Activated CD4-positive, CD25-positive, alpha-beta regulatory T cell (primary cell): ENCODE results near the gene PTBP2.

ENCODE experiments used
- DNase-seq, 4 experiments: peaks; one replicate each; lab custom pipeline; 2025; lab: John Stamatoyannopoulos, UW

Gene PTBP2

GRCh38 chr1:96825950-96826576 lies 104.5 kb downstream of the PTBP2 start:
- DNase-seq = no peak

DNA sequence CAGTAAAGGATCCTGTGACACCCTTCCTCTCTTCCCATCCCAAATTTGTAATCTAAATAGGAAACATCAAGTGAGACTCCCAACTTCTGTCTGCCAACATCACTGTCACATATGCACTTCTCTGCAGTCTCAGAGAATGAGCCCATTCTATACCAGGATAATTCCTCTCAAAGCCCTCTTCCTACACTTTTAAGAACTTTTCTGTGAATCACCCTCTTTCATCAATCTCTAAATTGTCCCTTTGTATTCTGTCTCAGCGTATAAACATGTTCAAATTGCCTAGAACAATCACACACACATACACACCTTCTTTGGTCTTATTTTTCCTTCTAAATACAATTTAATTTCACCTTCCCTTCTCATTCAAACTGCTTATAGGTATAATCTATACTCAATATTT lies 111.8 kb downstream of the PTBP2 start:
- DNase-seq = no peak

DNA sequence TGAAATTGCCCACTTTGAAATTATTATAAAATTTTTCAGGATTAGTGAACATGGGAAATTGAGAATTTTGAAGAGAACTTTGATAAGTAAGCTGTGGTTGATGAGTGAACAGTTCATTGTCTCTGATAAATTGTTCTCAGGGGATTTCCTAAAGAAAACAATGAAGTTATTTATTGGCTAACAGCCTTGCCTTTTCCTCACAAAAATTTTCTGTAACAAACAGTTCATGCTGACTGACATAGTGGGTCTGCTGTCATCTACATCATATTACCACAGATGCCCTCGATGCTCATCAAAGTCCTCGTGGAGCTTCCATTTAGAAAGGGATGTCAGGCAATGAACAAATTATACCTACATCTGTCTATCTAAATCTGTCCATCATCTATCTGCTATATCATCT lies 113.4 kb downstream of the PTBP2 start:
- DNase-seq = no peak

DNA sequence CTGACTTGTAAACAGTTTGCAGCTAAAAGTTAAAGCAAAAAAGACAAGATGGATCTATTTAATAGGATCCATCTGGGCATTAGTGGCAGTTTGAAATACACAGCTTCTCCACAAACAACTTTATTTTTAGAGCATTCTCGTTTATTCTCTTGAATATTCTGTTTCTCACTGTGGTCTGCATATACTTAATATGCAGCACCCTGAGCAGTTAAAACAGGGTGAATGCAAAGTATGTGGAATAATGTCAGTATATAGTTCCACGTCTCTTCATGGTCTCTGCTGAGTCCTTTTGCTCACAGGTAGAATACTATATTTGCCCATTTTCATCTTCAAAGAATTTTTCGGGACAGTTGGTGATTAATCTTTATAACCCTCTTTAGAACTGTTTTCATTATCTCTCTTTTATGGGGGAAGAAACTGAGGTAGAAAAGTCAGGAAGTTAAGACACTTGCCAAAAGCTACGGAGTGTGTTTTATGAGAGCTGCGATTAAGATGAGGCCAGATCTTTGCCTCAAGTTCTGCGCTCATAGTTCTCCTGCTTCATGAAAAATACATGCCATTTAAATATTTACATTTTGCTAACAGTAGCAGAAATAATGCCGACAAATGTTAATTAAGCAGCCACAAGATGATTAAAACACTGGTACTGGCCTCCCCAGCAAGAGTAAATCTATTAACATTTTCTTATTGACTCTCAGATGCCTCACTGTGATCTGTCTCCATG lies 115.6 kb downstream of the PTBP2 start:
- no peak for DNase-seq

GRCh38 chr1:96837781-96838216 lies 116.2 kb downstream of the PTBP2 start:
- no peak for DNase-seq

DNA sequence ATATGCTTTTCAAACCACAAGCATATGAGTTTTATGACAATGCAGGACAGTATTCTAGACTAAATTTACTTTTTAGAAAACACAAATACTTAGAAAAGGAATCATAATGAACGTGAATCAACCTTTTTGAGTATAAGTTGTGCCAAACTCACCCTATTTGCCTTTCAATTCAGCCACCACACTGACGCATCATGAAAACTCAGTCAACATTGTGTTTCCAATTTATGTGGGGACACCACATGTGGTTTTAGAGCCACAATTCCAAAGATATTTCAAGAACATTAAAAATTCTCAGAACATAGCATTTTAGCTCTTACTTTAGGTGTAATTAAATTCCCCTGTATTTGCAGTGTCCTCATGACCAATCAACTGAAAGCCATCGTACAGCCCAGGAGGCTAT lies 118.8 kb downstream of the PTBP2 start:
- no peak for DNase-seq

DNA sequence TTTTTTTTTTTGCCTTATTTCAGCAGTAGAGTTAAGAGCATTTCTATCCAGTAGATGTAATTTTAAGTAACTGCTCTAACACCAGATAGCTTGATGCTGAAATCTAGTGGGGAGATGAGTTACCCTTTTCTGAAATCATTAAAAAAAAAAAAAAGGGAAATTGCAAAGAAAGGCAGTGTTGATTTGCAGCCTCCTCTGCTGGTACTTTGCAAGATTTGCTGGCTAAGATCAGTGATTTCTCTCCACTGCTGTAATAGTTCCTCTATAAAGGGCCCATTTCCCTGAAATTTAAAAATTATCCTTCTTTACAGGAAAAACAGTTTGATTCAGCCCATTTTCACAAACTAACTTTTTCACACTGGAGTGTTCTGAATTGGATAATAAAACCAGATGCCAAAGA lies 120.6 kb downstream of the PTBP2 start:
- DNase-seq = no peak

- DNase-seq = no peak
Observed at GRCh38 chr1:96843196-96843595, 121.6 kb downstream of the PTBP2 start.

DNA sequence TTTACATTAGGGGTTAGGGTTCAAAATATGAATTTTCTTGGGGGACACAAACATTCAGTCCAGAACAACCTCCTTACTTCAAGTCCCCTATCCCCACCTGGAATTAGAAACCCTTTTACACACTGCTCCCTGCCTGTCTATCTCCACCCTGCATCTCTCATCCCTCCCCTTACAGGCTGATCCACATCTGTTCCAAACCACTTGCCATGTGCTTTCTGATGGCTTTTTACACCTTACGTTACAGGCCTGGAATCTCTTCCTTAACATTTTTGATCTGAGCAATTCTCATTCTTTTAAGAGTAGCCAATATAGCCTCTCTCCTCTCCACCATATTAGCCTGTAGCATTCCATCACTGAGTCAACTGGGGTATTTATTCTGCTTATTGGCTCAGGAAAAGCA lies 122.0 kb downstream of the PTBP2 start:
- no peak for DNase-seq

DNA sequence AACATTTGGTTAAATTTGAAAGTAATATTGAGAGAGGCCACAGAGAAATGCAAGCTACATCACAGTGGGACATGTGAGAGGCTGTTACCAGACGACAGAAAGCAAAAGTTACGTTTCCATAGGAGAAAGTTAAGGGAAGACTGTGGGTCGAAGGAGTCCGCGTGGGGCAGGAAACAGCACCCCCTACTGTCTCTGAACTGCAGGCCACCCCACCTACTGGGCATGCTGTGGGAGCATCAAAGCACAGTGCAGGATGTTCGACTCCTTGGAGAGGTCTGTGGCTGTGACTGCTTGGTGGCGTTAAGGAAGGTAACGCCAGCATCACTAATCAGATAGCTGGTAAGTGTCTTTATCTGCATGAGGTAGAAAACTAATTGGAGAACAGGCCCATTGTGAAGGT lies 123.9 kb downstream of the PTBP2 start:
- DNase-seq = no peak

GRCh38 chr1:96861836-96862235 lies 140.3 kb downstream of the PTBP2 start:
- DNase-seq = no peak

DNA sequence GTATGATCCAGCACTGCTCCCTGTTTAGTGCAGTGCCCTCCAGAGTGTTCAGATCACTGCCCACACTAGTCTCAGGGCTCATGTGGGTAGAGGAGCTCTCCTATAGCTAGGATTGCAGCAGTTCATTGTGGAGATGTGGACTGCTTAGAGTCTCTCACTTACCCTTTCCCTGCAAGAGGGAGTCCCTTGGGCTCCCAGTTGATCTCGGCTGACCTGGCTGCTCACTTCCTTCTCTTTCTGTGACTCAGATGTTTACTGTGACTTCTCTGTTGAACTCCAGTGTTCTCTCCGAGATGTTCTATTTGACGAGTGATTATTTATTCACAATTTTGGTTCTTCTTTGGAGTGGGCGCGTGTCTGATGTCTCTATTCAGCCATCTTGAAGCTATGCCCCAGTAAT lies 141.9 kb downstream of the PTBP2 start:
- no peak for DNase-seq
